Measurements from ENCODE around the gene LAD1.

GRCh38 chr1:201335901-201336300, 63.2 kb downstream of the LAD1 start:
- TF ChIP-seq IRX3 (CRISPR knock-in tag; IDR thresholded peaks at IDR 0.05; ENCODE audit: borderline replicate concordance, low read depth) (no peak), BHLHE40 (IDR thresholded peaks at IDR 0.05; ENCODE audit: low read length) (no peak), REL (CRISPR knock-in tag; conservative IDR thresholded peaks at IDR 0.05) (no peak), ASH2L (IDR thresholded peaks at IDR 0.05; ENCODE audit: insufficient read length, low read depth, low read length) (no peak), CTCF (CRISPR knock-in tag; IDR thresholded peaks at IDR 0.05) (no peak), NFYC (CRISPR knock-in tag; IDR thresholded peaks at IDR 0.05) (no peak)

All from HepG2 (cell line).